ENCODE results near the gene PPP1R37.

PPP1R37 gene

DNA sequence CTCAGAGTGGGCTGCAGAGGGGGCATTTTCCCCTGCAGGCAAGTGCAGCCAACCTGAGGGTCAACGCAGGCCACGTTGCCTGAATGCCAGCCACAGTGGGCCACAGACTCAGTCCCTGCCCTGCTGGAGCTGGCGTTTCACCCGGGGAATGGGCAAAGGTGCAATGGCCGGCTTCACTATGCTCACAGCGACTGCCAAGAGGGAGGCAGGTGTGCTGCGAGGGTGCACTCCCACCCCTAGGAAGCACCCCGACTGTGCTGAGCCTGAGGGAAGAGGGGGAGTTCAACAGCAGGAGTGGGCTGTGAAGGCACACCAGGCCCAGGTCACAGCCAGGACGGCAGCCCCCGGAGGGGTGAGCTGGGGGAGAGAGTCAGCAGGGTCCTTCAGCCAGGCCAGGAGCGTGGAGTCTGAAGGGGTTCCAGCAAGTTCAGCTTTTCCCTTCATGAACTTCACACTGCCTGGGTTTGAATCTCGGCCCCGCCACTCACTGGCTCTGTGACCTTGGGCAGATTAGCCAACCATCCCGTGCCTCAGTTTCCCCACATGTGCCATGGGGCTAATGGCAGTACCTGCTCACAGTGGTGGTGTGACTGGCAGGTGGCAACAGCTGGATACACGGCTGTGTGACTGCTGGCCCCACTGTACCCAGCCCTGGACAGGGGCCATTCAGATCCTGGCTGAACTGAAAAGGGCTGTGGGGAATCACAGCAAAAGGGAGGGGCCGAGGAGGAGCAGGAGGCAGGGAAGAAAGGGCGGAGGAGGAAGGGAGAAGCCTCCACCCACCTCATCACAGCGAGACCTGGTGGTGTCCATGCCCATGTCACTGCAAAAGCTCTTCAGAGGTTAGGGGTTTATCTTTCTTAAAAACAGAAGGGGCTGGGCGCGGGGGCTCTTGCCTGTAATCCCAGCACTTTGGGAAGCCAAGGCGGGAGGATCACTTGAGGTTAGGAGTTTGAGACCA is 77.4 kb downstream of the PPP1R37 start:
- no peak for DNase-seq (ENCODE audit: low spot score)

DNA sequence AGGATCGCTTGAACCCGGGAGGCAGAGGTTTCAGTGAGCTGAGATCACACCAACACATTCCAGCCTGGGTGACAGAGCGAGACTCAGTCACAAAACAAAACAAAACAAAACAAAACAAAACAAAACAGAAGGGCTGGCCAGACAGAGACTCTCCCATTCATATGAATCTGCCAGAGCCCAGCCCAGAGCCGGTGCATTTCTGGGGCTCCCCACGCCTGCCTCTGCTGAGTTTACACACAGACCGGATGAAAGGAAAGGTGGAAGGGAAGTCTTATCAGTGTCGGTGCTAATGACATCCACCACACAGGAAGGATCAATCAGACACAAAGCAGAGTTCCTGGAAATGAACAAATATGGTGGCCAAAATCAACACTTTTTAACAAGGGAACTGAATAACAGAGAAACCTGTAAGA is 78.2 kb downstream of the PPP1R37 start:
- DNase-seq (ENCODE audit: low spot score): no peak

DNA sequence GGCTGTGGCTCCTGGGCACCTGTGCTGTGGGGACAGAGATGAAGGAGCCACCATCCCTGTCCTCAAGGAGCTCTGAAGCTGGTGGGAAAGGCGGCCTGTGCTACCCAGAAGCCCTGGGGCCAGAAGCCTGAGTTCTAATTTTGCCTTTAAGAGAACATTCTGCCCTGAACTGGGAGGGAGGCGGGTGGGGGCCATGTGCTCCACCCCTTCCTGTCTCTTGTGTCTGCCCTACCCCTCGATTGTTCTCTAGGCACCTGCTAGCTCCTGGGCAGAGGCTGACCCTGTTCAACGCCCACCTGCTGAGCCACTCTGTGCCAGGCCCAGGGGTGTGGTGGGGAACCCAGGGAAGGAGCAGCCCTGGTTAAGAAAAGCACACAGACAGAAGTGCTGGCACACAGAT is 79.2 kb downstream of the PPP1R37 start:
- no peak for DNase-seq (ENCODE audit: low spot score)

DNA sequence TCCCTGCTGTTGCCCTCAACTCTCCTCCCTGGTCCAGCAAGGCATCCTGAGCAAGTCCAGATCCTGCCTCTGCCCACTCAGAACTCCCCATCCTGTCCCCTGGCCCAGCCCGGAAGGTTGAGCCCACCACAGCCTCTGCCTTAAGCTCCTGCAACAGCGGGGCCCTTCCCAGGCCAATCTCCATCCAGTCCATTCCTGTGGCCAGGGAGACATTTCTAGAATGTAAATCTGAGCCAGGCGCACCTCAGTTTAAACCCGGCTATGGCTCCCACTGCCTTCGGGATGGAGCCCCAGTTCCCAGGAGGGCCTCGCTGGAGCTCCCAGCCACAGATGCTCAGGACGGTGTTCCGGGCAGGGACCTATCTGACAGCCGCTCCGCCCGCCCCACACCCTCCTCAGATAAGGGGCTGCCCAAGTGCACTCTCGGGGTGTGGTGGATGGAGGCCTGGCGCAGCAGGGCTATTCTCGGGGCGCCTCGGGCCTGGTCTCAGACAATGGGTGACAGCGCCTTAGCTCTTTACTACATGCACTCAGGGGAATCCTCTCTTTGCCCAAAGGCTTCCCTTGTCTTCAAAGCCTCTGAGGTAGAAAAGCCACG is 79.7 kb downstream of the PPP1R37 start:
- DNase-seq (ENCODE audit: low spot score): no peak

DNA sequence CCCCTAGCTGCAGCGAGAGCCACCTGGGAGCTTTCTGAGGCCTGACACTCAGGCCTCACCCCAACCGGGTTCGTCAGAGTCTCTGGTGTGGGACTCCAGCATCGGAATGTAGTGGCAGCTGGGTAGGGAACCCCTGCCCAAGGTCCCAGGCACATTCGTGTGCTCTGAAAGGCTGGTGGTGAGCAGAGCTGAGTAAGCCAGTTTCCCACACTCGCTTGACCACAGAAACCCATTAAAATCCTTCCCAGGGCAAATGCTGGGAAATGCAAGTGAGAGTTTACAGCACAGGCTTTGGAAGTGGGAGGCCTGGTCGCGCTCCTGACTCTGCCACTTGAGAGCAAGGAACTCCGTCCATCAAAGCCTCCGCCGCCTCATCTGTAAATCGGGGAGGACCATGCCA is 80.8 kb downstream of the PPP1R37 start:
- DNase-seq (ENCODE audit: low spot score): no peak

DNA sequence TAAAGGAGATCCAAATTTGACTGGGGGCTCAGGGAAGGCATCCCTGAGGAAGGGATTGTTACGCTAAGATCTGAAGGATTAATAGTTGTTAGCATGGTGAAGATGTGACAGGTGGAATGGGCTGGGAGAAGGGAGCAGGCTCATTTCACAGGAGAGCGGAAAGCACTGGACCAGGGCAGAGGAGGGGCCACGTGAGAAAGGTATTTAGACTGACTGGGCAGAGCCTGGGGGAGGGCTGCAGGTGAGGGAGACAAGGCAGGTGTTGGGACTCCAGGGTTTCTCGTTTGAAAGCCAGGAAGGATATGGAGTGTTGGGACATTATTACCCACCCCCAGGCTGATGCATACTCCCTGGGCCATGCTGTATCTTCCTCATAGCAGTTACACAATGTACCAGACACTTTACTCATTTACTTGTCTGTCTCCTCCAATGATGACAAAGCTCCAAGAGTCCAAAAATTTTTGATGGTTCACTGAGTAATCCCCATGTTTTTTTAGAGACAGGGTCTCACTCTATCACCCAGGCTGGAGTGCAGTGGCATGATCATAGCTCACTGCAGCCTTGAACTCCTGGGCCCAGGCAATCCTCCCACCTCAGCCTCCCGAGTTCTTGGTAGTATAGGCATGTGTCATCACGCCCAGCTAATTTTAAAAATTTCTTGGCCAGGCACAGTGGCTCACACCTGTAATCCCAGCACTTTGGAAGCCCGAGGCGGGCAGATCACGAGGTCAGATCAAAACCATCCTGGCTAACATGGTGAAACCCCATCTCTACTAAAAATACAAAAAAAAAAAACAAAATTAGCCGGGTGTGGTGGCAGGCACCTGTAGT is 82.8 kb downstream of the PPP1R37 start:
- no peak for DNase-seq (ENCODE audit: low spot score)

DNA sequence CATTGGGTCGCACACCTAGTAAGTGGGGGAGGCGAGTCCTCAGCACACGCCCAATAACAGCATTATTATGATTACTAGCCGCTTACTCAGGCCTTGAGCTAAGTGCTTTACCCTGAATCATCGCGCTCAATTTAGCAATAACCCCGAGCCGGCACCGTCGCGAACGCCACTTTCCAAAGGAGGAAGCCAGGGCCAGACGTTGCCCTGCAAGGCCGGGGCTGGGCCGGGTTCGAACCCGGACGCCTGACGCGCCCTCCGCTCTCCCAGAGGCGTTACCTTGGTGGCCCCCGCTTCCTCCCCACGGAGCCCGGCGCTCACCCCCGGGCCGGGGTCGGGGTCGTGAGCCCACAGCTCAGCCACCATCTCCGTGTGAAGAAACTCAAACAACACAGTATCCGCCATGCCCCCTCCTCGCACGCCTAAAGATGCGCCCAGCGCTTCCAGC is 84.9 kb downstream of the PPP1R37 start, which contains the start of gene TRAPPC6A:
Gene TRAPPC6A (minus strand): TSS at position 421 of the 445 bp plus-strand sequence. CDS start 19 bp downstream, at position 402.
- no peak for DNase-seq (ENCODE audit: low spot score)

DNA sequence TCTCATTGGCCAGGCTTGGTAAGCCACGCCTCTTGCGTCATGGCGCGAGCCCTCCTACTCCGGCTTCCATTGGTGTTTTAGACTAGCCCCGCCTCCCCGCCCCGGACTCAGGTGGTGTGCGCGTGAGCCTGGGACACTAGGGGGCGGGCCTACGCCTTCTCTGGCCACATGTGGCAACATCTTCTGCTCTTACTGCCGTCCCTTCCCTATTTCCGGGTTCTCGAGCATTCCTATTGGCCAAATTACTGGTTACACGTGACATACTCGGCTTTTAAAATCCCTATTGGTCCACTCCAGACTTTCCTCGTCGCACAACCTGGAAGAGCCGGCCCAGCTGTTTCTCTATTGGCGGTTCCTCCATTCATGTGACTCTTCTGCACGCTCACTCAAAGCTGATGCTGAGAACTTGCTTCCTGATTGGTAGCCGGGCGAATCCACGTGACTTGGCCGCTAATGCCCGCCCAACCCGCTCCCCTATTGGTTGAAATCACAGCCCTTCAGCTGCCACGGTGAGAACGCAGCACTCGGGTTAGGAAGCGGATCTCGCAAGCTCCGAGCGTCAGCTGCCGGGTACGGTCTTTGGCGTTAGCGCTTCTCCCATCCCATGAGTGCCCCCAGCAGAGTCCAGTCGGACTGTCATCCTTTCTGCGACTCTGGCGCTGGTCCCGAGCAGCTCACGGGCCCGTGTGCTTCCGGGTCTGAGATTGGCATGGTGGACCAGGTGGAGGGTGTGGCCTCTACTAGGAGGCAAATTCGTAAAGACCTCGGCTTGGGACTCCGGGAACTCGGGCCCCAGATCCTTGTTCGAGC is 85.5 kb downstream of the PPP1R37 start, which contains the start of gene BLOC1S3:
Gene BLOC1S3 (plus strand): TSS at position 523 of the 810 bp plus-strand sequence. CDS start 513 bp downstream, outside the sequence.
- DNase-seq (ENCODE audit: low spot score): peak; percentile 100

DNA sequence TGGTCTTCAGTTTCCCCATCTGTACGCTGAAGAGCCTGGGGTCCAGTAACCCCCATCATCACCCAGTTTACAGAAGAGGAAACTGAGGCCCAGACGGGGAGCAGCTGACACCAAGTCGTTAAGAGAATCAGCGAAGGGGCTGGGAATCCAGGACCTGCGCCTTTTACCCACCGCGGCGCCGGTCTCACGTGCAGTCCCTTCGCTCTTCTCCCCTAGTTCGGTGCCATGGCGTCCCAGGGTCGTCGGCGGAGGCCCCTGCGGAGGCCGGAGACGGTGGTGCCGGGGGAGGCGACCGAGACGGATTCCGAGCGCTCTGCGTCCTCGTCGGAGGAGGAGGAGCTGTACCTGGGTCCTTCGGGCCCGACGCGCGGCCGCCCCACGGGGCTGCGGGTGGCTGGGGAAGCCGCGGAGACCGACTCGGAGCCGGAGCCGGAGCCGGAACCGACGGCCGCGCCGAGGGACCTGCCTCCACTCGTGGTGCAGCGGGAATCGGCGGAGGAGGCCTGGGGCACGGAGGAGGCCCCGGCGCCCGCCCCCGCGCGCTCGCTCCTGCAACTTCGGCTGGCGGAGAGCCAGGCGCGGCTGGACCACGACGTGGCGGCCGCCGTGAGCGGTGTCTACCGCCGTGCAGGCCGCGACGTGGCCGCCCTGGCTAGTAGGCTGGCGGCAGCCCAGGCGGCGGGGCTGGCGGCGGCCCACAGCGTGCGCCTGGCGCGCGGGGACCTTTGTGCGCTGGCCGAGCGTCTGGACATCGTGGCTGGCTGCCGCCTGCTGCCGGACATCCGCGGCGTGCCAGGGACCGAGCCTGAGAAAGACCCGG is 86.3 kb downstream of the PPP1R37 start:
- DNase-seq (ENCODE audit: low spot score): no peak

DNA sequence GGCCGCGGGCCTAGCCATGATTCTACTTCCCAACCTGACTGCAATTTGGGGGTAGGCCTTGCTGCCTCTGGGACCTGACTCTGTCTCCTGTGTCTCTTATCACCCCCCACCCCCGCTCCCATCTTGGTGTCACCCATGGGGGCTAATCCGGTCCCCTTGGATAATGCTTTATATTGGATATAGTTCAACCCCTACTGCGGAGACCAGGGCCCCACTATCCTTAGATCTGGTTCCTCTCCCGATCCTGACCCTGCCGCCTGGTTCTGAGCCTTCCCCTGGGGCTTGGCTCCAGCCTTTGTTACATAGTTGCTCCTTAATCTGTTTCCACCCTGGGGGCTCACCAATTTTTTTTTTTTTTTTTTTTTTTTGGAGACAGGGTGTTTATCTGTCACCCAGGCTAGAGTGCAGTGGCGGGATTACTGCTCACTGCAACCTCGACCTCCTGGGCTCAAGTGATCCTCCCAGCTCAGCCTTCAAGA is 87.0 kb downstream of the PPP1R37 start:
- no peak for DNase-seq (ENCODE audit: low spot score)

DNA sequence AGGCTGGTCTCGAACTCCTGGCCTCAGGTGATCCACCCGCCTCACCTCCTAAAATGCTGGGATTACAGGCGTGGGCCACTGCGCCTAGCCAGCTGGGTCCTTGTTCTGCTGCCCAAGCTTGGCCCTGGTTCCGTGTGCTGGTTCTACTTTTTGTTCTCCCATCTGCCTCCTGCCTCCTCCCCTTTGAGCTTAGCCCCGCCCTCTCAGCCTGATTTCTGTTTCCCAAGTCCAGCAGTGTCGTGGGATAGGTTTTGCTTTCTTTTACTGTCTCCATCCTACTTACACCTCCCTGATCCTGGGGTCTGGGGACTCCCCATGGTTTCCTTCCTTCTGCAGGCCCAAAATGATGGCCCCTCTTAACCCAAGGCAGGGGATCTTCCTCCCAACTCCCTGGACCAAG is 88.0 kb downstream of the PPP1R37 start:
- DNase-seq (ENCODE audit: low spot score): no peak

DNA sequence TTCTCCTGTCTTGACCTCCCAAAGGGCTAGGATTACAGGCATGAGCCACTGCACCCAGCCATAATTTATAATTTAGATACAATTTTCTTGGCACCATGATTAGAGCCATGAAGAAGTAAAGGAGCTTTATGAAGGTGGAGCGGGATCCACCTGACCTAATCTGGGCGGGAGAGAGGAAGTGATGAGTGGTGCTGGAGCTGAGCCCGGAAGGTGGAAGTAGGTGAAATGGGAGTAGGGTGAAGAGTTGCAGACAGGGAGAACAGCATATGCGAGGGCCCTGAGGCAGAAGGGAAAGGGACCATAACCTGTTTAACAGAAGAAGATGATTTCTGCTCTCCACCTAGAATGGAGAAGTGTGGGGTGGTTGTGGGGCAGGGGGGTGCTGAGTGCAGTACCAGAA is 89.8 kb downstream of the PPP1R37 start:
- DNase-seq (ENCODE audit: low spot score): no peak

DNA sequence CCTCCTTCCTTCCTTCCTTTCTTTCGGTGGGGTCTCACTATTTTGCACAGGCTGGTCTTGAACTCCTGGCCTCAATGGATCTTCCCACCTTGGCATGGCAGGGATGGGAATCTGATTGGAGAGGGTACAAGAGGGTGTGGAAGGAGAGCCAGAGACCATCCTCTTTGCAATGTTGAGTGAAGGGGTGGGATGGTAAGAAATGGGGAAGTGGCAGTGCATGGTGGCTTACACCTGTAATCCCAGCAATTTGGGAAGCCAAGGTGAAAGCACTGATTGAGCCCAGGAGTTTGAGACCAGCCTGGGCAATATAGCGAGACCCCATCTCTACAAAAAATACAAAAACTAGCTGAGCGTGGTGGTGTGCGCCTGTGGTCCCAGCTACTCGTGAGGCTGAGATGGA is 91.1 kb downstream of the PPP1R37 start:
- no peak for DNase-seq (ENCODE audit: low spot score)

DNA sequence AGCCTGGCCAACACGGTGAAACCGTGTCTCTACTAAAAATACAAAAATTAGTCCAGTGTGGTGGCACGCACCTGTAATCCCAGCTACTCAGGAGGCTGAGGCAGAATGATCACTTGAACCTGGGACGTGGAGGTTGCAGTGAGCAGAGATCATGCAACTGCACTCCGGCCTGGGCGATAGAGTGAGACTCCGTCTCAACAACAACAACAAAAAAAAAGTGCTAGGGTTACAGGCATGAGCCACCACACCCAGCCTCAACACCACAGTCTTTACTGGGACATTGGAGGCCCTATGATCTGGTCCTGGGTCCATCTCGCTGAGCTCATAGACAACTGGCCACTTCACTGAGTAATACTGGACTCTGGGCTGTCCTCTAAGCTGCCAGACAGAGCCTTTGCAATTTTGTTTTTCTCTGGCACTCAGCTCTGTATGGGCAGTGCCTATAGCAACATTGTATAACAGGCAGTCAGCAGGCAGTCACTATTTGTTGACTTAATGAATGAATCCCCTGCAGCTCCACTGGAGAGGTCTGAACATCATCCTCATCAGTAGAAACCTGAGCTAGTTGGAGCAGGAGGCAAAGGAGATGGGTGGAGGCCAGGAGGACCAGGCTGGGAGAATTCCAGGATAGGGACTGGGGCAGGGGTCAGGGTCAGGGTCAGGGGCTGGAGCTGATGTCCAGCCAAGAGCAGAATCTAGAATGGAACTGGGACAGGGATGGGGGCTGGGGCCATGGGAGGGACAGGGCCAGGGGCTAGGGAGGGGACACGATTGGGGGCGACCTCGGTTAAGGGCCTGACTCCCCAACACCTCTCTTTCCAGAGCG is 93.7 kb downstream of the PPP1R37 start:
- no peak for DNase-seq (ENCODE audit: low spot score)

DNA sequence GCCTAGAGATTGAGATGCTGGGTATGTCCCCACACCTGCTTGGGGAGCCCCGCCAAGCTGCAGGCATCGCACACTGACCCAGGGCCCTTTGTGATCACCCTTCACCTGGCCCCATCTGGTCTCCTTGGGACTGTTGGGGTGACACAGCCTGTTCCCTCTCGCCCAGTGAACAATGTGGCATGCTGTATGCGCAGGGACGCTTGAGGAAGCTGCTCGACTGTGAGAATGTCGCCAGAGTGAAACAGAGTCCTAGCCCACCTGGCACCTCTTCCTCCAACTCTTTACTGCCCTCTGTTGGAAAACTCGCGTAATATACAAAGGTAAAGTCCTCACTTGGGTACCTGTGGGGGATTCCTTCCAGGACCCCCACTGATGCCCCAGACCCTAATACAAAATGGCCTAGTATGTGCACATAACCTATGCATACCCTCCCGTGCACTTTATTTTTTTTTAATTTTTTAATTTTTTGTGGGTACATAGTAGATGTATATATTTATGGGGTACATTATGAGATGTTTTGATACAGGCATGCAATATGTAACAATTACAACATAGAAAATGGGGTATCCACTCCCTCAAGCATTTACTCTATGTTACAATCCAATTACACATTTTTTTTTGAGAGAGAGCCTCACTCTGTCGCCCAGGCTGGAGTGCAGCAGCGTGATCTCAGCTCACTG is 94.6 kb downstream of the PPP1R37 start:
- no peak for DNase-seq (ENCODE audit: low spot score)

DNA sequence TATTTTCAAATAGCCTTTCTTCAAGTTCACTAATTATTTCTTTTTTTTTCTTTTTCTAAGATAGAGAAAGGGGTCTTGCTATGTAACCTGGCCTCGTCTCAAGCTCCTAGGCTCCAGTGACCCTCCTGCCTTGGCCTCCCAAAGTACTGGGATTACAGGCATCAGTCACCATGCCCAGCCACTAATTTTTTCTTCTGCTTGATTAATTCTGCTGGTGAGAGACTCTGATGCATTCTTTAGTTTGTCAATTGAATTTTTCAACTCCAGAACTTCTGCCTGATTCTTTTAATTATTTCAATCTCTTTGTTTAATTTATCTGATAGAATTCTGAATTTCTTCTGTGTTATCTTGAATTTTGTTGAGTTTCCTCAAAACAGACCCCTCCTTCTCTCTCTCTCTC is 97.0 kb downstream of the PPP1R37 start:
- DNase-seq (ENCODE audit: low spot score): no peak

DNA sequence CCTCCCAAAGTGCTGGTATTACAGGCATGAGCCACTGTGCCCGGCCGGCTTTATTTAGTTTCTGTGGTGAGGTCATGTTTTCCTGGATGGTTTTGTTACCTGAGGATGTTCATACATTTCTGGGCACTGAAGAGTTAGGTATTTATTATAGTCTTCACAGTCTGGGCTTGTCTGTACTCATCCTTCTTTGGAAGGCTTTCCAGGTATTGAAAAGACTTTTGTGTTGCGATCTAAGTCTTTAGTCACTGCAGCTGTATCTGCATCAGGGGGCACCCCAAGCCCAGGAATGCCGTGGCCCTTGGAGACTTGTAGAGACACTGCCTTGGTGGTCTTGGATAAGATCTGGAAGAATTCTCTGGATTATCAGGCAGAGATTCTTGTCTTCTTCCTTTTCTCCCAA is 98.4 kb downstream of the PPP1R37 start:
- no peak for DNase-seq (ENCODE audit: low spot score)

DNA sequence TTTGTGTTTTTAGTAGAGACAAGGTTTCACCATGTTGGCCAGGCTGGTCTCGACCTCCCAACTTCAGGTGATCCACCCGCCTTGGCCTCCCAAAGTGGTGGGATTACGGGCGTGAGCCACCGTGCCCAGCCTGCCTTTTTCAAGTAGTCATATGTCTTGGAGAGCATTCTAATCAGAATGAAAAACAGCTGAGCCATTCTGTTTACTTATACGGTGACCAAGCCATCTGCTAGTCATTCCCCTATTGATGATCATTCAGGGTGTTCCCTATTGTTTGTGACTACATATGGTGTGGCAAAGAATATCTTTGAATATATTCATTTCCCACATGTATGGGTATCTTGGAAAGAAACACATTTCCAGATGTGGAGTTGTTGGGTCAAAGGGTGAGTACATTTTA is 102.8 kb downstream of the PPP1R37 start:
- no peak for DNase-seq (ENCODE audit: low spot score)

Data from pons (tissue), 1 donor.